Measurements from ENCODE around the gene PRDM16.

DNA sequence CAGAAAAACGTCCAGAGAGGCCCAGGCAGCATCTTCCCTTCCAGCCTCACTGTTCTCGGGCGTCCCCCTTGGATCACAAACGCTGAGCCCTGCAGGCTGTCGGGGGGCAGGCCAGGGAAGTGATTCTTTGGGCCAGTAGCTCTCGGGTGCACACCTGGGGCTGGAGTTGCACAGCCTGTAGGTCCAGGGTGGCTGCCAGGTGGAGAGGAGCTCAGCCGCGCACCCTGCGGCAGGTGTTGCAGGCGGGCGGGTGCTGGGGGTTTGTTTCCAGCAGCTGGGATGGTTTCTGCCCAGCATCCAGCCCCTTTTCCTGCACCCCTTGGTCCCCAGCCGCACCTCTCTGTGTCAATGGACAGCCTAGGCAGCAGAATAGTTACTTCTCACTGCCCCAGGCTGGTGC is 15.7 kb downstream of the PRDM16 start:
- TF ChIP-seq, protein P1, sequence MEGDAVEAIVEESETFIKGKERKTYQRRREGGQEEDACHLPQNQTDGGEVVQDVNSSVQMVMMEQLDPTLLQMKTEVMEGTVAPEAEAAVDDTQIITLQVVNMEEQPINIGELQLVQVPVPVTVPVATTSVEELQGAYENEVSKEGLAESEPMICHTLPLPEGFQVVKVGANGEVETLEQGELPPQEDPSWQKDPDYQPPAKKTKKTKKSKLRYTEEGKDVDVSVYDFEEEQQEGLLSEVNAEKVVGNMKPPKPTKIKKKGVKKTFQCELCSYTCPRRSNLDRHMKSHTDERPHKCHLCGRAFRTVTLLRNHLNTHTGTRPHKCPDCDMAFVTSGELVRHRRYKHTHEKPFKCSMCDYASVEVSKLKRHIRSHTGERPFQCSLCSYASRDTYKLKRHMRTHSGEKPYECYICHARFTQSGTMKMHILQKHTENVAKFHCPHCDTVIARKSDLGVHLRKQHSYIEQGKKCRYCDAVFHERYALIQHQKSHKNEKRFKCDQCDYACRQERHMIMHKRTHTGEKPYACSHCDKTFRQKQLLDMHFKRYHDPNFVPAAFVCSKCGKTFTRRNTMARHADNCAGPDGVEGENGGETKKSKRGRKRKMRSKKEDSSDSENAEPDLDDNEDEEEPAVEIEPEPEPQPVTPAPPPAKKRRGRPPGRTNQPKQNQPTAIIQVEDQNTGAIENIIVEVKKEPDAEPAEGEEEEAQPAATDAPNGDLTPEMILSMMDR (IDR thresholded peaks at IDR 0.05; ENCODE audit: low read length), result no peak
- no peak for TF ChIP-seq EZH2 (optimal IDR thresholded peaks at IDR 0.05; ENCODE audit: low read depth, low read length)
- TF ChIP-seq EZH2phosphoT487 (IDR thresholded peaks at IDR 0.05; ENCODE audit: low read length), result no peak
